Naive B cell (primary cell): ENCODE results near the gene INTS13. TPM values are rescaled to one million over a fixed set of nuclear protein-coding genes. Genes with fewer than 3 reads are reported as not detected.

Experiments used
- ATAC-seq, 2 donors: fragments of 150-1000 bp; cut with Tn5 transposase; 2 replicates each; pipeline ENCODE4 v1.10.0; 2021; ENCODE audit warnings: low read depth in 2 of 2, mild to moderate bottlenecking in 2 of 2, moderate library complexity in 2 of 2
- DNase-seq: peaks from one replicate; pipeline ENCODE4 v3.0.0; 2022
- H3K27ac Mint-ChIP-seq, 6 donors: one replicate each; pipeline ENCODE4 v1.8.0; 2020 to 2022; ENCODE audit warnings: mild to moderate bottlenecking in 6 of 6, mixed read lengths in 6 of 6, moderate library complexity in 5 of 6, inconsistent platforms in 2 of 6
- H3K27me3 Mint-ChIP-seq, 3 donors: one replicate each; pipeline ENCODE4 v1.8.0; 2021 to 2022; ENCODE audit warnings: mixed read lengths in 3 of 3, mild to moderate bottlenecking in 1 of 3
- H3K36me3 Mint-ChIP-seq, 2 donors: one replicate each; pipeline ENCODE4 v1.8.0; 2020 to 2022; ENCODE audit warnings: mixed read lengths in 2 of 2, inconsistent platforms in 1 of 2, mild to moderate bottlenecking in 1 of 2
- H3K4me1 Mint-ChIP-seq, 3 donors: one replicate each; pipeline ENCODE4 v1.8.0; 2020 to 2022; ENCODE audit warnings: mixed read lengths in 3 of 3, inconsistent platforms in 1 of 3, mild to moderate bottlenecking in 1 of 3, moderate library complexity in 1 of 3
- H3K4me3 Mint-ChIP-seq, 8 donors: one replicate each; pipeline ENCODE4 v1.8.0; 2020 to 2022; ENCODE audit warnings: mild to moderate bottlenecking in 8 of 8, mixed read lengths in 8 of 8, moderate library complexity in 8 of 8, inconsistent platforms in 2 of 8
- H3K9me3 Mint-ChIP-seq, 7 donors: one replicate each; pipeline ENCODE4 v1.8.0; 2020 to 2022; ENCODE audit warnings: mixed read lengths in 7 of 7, mild to moderate bottlenecking in 5 of 7, inconsistent platforms in 2 of 7, moderate library complexity in 1 of 7
- polyA plus RNA-seq, 6 donors: library from polyadenylated mRNA; unstranded; fragments of 300-500 nt; fragmentation: Illumina TruSeq; gene quantifications; one replicate each; pipeline ENCODE4 v1.2.3, GENCODE V29; 2021; ENCODE audit warnings: low read depth in 6 of 6

The INTS13 gene
- polyA plus RNA-seq, 6 donors from 2014 or later = 5.0 to 23.3 (median 14.7) TPM

DNA sequence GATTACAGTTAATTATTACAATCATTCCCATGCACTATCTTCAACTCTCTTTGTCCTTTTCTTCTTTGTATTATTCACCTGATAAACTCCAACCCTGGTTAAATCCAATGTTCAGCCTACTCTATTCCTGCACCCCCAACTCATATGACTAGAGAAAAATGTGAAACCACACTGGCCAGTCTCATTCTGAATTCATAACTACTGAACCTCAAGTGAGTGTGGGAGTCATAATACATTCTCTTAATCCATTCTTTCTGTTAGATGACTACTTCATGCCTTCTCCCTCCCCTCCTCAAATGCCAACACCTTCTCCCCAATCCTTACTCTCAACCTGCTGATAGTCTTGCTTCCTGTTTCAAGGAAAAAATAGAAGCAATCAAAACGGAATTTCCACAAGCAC is 82.4 kb downstream of the INTS13 start:
- ATAC-seq (no peak), DNase-seq (no peak)
- Mint-ChIP-seq H3K9me3 (no peaks in the 10 kb centered on the region), H3K27me3 (no peaks in the 10 kb centered on the region), H3K27ac (no peak overlapping the region), H3K4me3 (no peak overlapping the region), H3K36me3 (no peaks in the 10 kb centered on the region), H3K4me1 (no peaks in the 10 kb centered on the region)

Other genes starting within 250 kb of the INTS13 start
- 10 to 100 TPM in 5 of 6 donors, 1 to 10 TPM in 1; 6.7 to 23.6 (median 20.6) TPM for gene ITPR2, start 104.8 kb downstream of the INTS13 start, polyA plus RNA-seq
- 10 to 100 TPM; 54.2 to 68.4 (median 59.5) TPM for gene FGFR1OP2, start 489 bp upstream of the INTS13 start, polyA plus RNA-seq
- 10 to 100 TPM; 41.7 to 94.0 (median 56.9) TPM for gene TM7SF3, start 76.4 kb upstream of the INTS13 start, polyA plus RNA-seq
- 10 to 100 TPM; 14.6 to 30.2 (median 25.2) TPM for gene MED21, start 84.6 kb upstream of the INTS13 start, polyA plus RNA-seq
- gene C12orf71, start 144.6 kb upstream of the INTS13 start, polyA plus RNA-seq = not detected